K562 (cell line): ENCODE results near the gene CPEB1. TPM values are rescaled to one million over a fixed set of nuclear protein-coding genes. Genes with fewer than 3 reads are reported as not detected.

Experiments
- AFF4 ChIP-seq: sonication (generic); formaldehyde crosslinking; IDR thresholded peaks from 2 replicates; pipeline ENCODE4 v1.8.0; 2023; ENCODE audit warnings: mild to moderate bottlenecking, missing genetic modification reagents
- MGA ChIP-seq: fragments of 450-650 bp; IDR thresholded peaks from 2 replicates; pipeline ENCODE4 v1.6.1; 2016; ENCODE audit warnings: mild to moderate bottlenecking, moderate library complexity
- ZNF318 ChIP-seq, 2 experiments: fragments of 450-650 bp; IDR thresholded peaks; 2 replicates each; pipeline ENCODE4 v1.6.1; 2016; ENCODE audit warnings: mild to moderate bottlenecking in 2 of 2, borderline replicate concordance in 1 of 2, low read depth in 1 of 2, moderate library complexity in 1 of 2
- polyA plus RNA-seq, 8 experiments: library from polyadenylated mRNA; depleted of rRNA in 4 of 8; stranded (reverse) in 5 of 8; unstranded in 3 of 8; fragments of >200 nt; fragmentation: Nextera tagmentation in 2 of 8; fragmentation: Illumina TruSeq in 1 of 8; extraction: Ambion mirVana in 2 of 8; extraction: Trizol in 1 of 8; gene quantifications; 2 replicates each; pipeline versions ENCODE4 v1.2.1 to v1.2.3, GENCODE V29; 2011 to 2014; ENCODE audit warnings: inconsistent platforms in 1 of 8, missing spikeins in 1 of 8
- total RNA-seq, 7 experiments: library from RNA; depleted of rRNA in 6 of 7; stranded (reverse); fragments of >200 nt in 6 of 7; fragmentation: Illumina TruSeq in 2 of 7; extraction: Trizol in 2 of 7; gene quantifications; 2 replicates each; pipeline versions ENCODE4 v1.2.1 to v1.2.3, GENCODE V29; 2011 to 2021; ENCODE audit warnings: low replicate concordance in 1 of 7

The CPEB1 gene
- total and polyA plus RNA-seq, 9 of the 15 experiments (the other 6 are each of a cell fraction or from before 2014, with no cell fraction given) = 2.2 to 13.4 (median 9.7) TPM

GRCh38 chr15:82575335-82575734 is 71.8 kb downstream of the CPEB1 start (continued):
- TF ChIP-seq ZNF318 (IDR thresholded peaks at IDR 0.05; ENCODE audit: borderline replicate concordance in 1 of 2, low read depth in 1 of 2) = no peak
- TF ChIP-seq MGA = no peak
- no peak for TF ChIP-seq AFF4
